ENCODE results near the gene RAB22A.

GRCh38 chr20:58268936-58269619, 40.4 kb upstream of the RAB22A start:
- TF ChIP-seq CTCF (IDR thresholded peaks at IDR 0.05; ENCODE audit: extremely low read depth in 1 of 2, insufficient read depth in 1 of 2, low read depth in 1 of 2, low read length in 2 of 2) (no peak), MAX (IDR thresholded peaks at IDR 0.05; ENCODE audit: insufficient read depth, insufficient read length) (no peak), POLR2A (IDR thresholded peaks at IDR 0.05; ENCODE audit: low read depth, low read length) (no peak), EZH2 (IDR thresholded peaks at IDR 0.05; ENCODE audit: borderline replicate concordance, low read depth, low read length, severe bottlenecking) (no peak), MYC (IDR thresholded peaks at IDR 0.05; ENCODE audit: low read depth, low read length) (no peak), FOS (IDR thresholded peaks at IDR 0.05; ENCODE audit: borderline replicate concordance, insufficient read depth, low read length) (peak; percentile 33)
